Memory B cell (primary cell): ENCODE data around the gene SLC2A10.

Experiments used
- ATAC-seq: fragments of 150-1000 bp; cut with Tn5 transposase; 2 replicates; pipeline ENCODE4 v1.10.0; 2021; ENCODE audit warnings: low read depth, mild to moderate bottlenecking, moderate library complexity
- DNase-seq, 2 donors: peaks; one replicate each; pipeline ENCODE4 v3.0.0; 2022; ENCODE audit warnings: low spot score in 2 of 2
- H3K27ac Mint-ChIP-seq: one replicate; pipeline ENCODE4 v1.8.0; 2022; ENCODE audit warnings: mild to moderate bottlenecking, moderate library complexity, mixed read lengths
- H3K27me3 Mint-ChIP-seq: one replicate; pipeline ENCODE4 v1.8.0; 2022; ENCODE audit warnings: mixed read lengths
- H3K36me3 Mint-ChIP-seq: one replicate; pipeline ENCODE4 v1.8.0; 2022; ENCODE audit warnings: mild to moderate bottlenecking, mixed read lengths
- H3K4me1 Mint-ChIP-seq: one replicate; pipeline ENCODE4 v1.8.0; 2022; ENCODE audit warnings: mixed read lengths
- H3K4me3 Mint-ChIP-seq: one replicate; pipeline ENCODE4 v1.8.0; 2022; ENCODE audit warnings: mild to moderate bottlenecking, moderate library complexity, mixed read lengths
- H3K9me3 Mint-ChIP-seq: one replicate; pipeline ENCODE4 v1.8.0; 2022; ENCODE audit warnings: mixed read lengths

Gene SLC2A10

DNA sequence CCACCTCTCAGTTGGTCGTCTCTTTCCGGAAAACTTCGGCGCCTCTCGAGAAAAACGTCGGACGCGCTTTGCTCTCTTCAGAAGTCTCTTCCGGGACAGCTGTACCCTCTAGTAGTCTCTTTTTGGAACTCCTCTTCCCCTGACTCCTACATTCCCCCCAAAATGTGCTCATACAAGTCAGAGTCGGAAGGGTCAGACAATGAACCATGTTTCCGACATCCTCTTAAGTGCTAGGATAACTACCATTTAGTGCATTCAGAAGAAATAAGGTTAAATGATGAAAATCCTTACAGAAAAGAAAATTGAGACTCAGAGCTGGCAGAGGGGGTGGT lies 19.7 kb upstream of the SLC2A10 start:
- H3K27ac Mint-ChIP-seq, result peak overlapping the region; percentile 90
- peaks cover 10% of the 10 kb centered on the region for H3K36me3 Mint-ChIP-seq
- H3K4me1 Mint-ChIP-seq, result peaks cover 32% of the 10 kb centered on the region
- ATAC-seq (no peak), DNase-seq (no peak)
- peak overlapping the region; percentile 97 for H3K4me3 Mint-ChIP-seq
- no peaks in the 10 kb centered on the region for H3K27me3 Mint-ChIP-seq
- H3K9me3 Mint-ChIP-seq, result no peaks in the 10 kb centered on the region

DNA sequence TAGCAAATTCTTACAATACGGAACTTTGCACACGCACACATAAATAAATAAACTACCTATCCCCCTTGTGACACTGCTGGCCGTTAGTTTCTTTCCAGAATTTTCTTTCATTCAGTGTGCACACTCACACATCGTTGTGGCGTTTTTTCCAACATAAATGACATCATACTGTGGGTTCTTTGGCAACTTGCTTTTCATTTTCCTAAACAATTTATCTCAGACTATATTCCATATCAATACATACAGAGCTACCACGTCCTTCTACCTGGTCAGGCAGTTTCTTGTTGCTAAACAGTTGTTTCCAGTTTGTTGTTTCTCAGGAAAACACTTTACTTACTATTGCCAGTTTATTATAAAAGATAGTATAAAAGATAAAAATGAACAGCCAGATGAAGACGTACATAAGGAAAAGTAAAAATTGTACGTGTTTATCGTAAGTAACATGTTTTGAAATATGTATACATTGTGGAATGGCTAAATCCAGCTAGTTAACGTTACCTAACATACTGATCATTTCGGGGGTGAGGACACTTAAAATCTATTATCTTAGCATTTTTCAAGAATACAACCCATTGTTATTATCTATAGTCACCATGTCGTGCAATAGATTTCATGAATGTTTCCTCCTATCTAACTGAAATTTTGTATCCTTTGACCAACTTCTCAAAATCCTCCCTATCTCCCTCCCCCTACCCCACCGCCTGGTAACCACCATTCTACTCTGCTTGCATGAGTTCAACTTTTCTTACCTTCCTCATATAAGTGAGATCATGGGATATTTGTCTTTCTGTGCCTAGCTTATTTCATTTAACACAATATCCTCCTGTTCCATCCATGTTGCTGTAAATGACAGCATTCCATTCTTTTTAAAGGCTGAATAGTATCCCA lies 19.0 kb upstream of the SLC2A10 start:
- H3K4me3 Mint-ChIP-seq, result peak overlapping the region; percentile 65
- no peaks in the 10 kb centered on the region for H3K27me3 Mint-ChIP-seq
- peaks cover 6% of the 10 kb centered on the region for H3K36me3 Mint-ChIP-seq
- H3K9me3 Mint-ChIP-seq, result no peaks in the 10 kb centered on the region
- peak overlapping the region; percentile 90 for H3K27ac Mint-ChIP-seq
- peaks cover 29% of the 10 kb centered on the region for H3K4me1 Mint-ChIP-seq
- DNase-seq, result no peak
- ATAC-seq, result no peak

DNA sequence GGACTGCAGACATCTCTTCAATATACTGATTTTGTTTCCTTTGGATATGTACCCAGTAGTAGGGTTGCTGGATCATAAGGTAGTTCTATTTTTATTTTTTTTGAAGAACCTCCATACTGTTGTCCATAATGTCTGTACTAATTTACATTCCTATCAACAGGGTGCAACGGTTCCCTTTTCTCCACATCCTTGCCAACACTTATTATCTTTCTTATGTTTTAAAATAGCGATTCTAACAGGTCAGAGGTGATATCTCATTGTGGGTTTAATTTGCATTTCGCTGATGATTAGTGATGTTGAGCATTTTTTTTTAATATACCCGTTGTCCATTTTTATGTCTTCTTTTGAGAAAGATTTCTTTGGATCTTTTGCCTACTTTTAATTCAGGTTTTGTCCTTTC lies 18.3 kb upstream of the SLC2A10 start:
- ATAC-seq (no peak), DNase-seq (no peak)
- peaks cover 29% of the 10 kb centered on the region for H3K4me1 Mint-ChIP-seq
- H3K4me3 Mint-ChIP-seq, result peak overlapping the region; percentile 17
- peaks cover 5% of the 10 kb centered on the region for H3K36me3 Mint-ChIP-seq
- H3K9me3 Mint-ChIP-seq, result no peaks in the 10 kb centered on the region
- H3K27me3 Mint-ChIP-seq, result peaks cover under 1% of the 10 kb centered on the region
- H3K27ac Mint-ChIP-seq, result no peak overlapping the region

DNA sequence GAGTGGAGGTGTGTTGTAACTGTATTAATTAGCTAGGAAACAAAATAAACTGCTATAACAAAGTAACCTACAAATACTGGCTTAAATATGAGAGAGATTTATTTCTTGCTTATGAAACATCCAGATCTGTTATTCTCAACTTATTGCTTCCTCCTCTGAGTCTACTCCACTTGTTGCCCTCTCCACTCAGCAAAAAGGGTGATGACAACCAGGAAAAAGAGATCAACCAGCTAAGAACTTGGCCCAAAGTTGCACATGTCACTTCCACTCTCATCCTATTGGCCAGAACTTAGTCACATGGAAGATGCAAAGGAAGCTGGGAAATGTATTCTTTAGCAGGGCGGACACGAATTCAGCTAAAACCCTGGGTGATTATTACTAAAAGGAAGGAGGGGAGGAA lies 15.0 kb upstream of the SLC2A10 start:
- ATAC-seq, result no peak
- Mint-ChIP-seq H3K4me1 (peaks cover 10% of the 10 kb centered on the region), H3K27ac (no peak overlapping the region), H3K36me3 (peaks cover 3% of the 10 kb centered on the region), H3K9me3 (no peaks in the 10 kb centered on the region), H3K27me3 (peaks cover 8% of the 10 kb centered on the region), H3K4me3 (no peak overlapping the region)
- DNase-seq, result no peak

DNA sequence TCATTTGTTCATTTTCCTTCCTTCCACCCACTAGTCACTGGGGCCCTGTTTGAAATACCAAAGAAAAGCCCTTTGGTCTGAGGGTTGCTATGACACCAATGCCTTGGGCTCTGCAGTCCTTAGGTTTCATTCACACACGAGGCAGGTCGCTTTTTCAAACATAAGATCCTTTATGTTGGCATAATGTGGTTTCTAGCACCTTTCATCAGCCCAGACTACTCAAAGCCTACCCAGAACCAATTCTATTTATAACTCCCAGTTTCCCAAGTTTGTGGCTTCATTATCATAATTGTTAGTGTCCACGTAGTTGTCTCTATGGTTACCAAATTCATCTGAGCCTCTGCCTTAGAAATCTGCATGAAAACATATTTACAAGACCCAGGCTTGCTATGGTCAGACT lies 13.6 kb upstream of the SLC2A10 start:
- no peak for DNase-seq
- H3K9me3 Mint-ChIP-seq, result no peaks in the 10 kb centered on the region
- ATAC-seq, result no peak
- peaks cover 13% of the 10 kb centered on the region for H3K27me3 Mint-ChIP-seq
- peaks cover 5% of the 10 kb centered on the region for H3K4me1 Mint-ChIP-seq
- H3K4me3 Mint-ChIP-seq, result no peak overlapping the region
- H3K36me3 Mint-ChIP-seq, result peaks cover 3% of the 10 kb centered on the region
- H3K27ac Mint-ChIP-seq, result no peak overlapping the region

DNA sequence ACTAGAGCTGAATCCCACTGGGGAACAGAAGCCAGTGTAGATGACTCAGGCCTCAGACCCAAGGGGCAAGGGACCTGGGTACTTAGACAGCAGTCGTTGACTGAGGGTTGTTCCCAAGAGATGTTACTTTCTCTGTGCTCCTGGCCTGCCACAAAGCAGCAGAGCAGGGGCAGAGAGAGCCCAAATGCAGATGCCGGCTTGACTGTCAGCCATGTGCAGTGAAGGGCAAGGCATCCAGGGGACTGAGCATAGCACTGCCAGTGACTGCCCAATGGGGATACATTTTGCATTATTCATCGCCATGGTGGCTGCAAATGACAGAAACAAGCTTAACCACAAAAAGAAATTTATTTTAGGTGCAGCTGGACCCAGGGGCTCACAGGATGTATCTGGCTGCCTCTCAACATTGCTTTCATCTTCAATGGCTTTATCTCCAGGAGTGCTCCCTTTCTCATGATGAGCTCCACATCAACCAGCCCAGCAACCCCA lies 12.6 kb upstream of the SLC2A10 start:
- H3K27me3 Mint-ChIP-seq, result peaks cover 13% of the 10 kb centered on the region

DNA sequence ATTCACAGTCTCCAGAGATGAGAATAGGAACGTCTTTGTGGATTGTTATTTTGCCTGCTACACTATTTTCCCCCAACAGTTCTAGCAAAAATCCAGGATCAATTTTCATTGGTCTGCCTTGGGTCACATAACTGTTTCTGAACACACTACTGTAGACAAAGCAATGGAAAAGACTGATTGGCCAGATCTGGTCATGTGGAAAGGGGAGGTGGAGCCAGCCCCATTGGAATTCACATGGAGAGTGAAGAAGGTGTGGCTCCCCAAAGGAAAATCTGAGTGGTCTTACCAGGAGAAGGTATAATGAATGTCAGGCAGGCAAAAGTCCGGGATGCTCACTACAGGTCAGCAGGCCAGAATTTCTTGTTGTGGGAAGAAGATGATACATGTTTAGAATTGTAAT lies 10.7 kb upstream of the SLC2A10 start:
- no peaks in the 10 kb centered on the region for H3K9me3 Mint-ChIP-seq
- no peak overlapping the region for H3K27ac Mint-ChIP-seq
- H3K4me3 Mint-ChIP-seq, result no peak overlapping the region
- H3K27me3 Mint-ChIP-seq, result peaks cover 16% of the 10 kb centered on the region
- peaks cover 3% of the 10 kb centered on the region for H3K36me3 Mint-ChIP-seq
- peaks cover 5% of the 10 kb centered on the region for H3K4me1 Mint-ChIP-seq
- ATAC-seq, result no peak
- DNase-seq, result no peak

More for the DNA sequence above, 12.6 kb upstream of the SLC2A10 start:
- peaks cover 5% of the 10 kb centered on the region for H3K4me1 Mint-ChIP-seq
- no peak overlapping the region for H3K27ac Mint-ChIP-seq
- no peaks in the 10 kb centered on the region for H3K9me3 Mint-ChIP-seq
- no peak overlapping the region for H3K4me3 Mint-ChIP-seq
- no peak for ATAC-seq
- peaks cover 3% of the 10 kb centered on the region for H3K36me3 Mint-ChIP-seq
- DNase-seq, result no peak

DNA sequence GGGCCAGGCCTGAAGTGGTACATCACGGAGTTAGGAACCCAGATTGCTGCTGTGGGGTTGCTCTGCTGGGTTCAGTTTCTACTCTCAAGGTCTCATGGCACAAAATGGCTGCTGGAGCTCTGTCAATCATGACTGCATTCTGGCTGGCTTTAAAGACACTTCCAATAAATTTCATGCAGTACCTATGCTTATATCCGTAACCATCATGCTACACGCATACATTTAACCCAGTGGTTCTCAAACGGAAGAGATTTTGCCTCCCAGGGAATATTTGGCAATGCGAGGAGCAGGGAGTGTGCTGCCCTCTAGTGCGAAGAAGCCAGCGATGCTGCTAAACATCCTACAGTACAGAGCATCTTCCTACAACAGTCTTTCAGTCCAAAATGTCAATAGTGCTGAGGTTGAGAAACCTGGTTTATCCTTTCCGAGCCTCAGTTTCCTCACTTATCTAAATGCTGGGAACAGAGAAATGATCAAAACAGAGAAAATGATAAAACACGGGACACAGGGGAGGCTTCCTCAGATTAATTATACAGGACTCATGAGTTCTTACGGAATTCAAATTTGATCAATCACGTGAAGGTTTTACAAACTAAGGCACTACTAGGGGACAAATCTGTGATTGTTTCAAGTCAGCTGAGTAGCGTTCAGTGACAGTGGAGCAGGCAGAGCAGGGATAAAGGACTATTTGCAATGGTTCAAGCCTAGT lies 9.6 kb upstream of the SLC2A10 start:
- Mint-ChIP-seq H3K4me3 (no peak overlapping the region), H3K4me1 (no peaks in the 10 kb centered on the region), H3K9me3 (no peaks in the 10 kb centered on the region), H3K27me3 (peaks cover 21% of the 10 kb centered on the region), H3K27ac (no peak overlapping the region), H3K36me3 (peaks cover 3% of the 10 kb centered on the region)
- ATAC-seq, result no peak
- no peak for DNase-seq

DNA sequence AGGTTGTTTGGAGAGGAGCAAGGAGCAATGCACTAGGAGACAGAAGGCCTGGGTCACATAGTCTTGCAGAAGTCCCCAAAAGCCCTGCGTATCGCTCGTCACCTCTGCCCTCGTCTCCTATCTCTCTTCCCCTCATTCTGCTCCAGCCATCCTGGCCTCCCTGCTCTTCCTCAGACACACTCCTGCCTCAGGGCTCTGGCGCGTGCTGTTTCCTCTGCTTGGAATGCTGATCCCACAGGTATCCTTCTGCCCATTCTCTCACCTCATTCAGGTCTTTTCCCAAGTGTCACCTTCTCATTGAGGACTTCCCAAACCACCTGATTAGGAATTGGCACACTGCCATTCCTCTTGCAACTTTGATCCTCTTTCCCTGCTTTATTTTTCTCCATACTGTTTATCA lies 9.0 kb upstream of the SLC2A10 start:
- Mint-ChIP-seq H3K36me3 (peaks cover 3% of the 10 kb centered on the region), H3K4me3 (no peak overlapping the region), H3K27ac (no peak overlapping the region), H3K9me3 (no peaks in the 10 kb centered on the region), H3K27me3 (peaks cover 23% of the 10 kb centered on the region), H3K4me1 (no peaks in the 10 kb centered on the region)
- ATAC-seq (no peak), DNase-seq (no peak)

DNA sequence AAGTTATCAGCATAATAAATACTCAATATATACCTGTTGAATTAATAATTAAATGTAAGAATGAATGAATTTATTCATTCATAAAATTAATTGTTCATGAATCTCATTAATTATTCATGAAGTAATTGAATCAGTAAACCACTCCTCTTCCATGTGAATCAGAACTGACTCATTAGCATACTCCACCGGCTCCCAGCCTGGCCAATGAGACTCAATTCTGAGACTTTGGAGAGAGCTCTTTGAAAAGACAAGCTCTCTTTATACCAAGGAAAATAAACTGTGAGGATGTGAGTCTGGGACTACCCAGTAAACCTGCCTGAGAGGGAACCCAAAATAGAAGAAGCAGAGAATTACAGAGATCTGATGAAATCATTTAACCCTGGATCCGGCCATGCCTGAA lies 8.4 kb upstream of the SLC2A10 start:
- peaks cover 3% of the 10 kb centered on the region for H3K36me3 Mint-ChIP-seq
- ATAC-seq (no peak), DNase-seq (no peak)
- H3K27ac Mint-ChIP-seq, result no peak overlapping the region
- peaks cover 23% of the 10 kb centered on the region for H3K27me3 Mint-ChIP-seq
- no peaks in the 10 kb centered on the region for H3K9me3 Mint-ChIP-seq
- no peaks in the 10 kb centered on the region for H3K4me1 Mint-ChIP-seq
- H3K4me3 Mint-ChIP-seq, result no peak overlapping the region

DNA sequence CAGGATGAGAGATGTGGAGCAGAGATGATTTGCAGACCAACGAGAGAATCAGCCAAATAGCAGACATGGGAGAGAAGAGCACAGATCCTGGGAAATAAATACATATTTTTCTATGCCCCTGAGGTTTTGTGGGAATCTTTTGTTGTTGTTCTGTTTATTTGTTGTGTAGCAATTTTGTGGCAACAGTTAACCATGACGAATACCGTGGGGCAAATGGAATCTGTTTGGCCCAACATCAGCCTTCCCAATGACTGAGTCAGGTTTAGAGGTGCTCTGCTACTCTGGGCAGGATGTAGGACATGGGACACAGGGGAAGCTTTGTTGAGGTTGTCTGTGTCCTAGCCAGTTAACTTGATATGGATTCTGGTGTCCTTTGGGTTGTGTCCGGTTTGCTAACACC lies 7.9 kb upstream of the SLC2A10 start:
- Mint-ChIP-seq H3K4me3 (no peak overlapping the region), H3K27me3 (peaks cover 20% of the 10 kb centered on the region), H3K9me3 (peaks cover 2% of the 10 kb centered on the region), H3K27ac (no peak overlapping the region), H3K4me1 (no peaks in the 10 kb centered on the region), H3K36me3 (peaks cover 3% of the 10 kb centered on the region)
- no peak for DNase-seq
- no peak for ATAC-seq

DNA sequence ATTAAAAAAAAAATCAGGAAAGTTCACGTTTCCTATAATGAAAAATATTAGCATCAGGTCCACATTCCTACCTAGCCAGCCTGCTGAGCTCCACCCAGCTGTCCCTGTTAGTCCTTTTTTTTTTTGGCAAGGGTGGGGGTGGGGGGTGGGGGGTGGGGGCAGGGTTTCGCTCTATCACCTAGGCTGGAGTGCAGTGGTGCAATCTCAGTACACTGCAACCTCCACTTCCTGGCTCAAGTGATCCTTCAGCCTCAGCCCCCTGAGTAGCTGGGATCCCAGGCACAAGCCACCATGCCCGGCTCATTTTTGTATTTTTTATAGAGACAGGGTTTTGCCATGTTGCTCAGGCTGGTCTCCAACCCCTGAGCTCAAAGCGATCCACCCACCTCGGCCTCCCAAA lies 7.5 kb upstream of the SLC2A10 start:
- no peak for ATAC-seq
- peaks cover 19% of the 10 kb centered on the region for H3K27me3 Mint-ChIP-seq
- H3K9me3 Mint-ChIP-seq, result peaks cover 3% of the 10 kb centered on the region

DNA sequence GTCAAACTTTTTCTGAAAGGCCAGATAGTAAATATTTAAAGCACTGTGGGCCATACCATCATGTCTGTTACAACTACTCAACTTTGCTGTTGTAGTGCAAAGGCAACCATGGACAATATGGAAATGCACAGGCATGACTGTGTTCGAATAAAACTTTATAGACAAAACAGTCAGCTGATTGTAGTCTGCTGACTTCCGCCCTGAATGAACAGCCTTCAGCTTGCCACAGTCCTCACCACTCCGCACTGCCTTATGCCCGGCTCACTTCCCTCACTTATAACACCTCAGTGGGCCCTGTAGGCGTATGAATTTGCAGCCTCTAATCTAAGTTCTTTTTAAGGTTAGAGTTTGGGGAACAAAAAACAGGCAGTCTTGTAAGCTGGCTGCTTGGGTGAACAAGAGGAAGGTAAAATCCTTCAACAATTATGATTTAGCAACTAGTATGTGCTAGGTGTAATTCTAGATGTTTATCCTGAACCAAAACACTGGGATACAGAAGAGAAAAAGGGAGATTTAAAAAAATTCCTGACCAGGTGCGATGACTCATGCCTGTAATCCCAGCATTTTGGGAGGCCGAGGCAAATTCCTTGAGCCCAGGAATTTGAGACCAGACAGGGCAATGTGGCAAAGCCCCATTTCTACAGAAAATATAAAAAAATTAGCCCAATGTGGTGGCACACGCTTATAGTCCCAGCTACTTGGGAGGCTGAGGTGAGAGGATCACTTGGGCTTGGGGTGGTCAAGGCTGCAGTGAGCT lies 6.8 kb upstream of the SLC2A10 start:
- Mint-ChIP-seq H3K4me1 (no peaks in the 10 kb centered on the region), H3K4me3 (no peak overlapping the region), H3K27ac (no peak overlapping the region), H3K36me3 (peaks cover 3% of the 10 kb centered on the region), H3K9me3 (peaks cover 3% of the 10 kb centered on the region), H3K27me3 (peaks cover 17% of the 10 kb centered on the region)
- DNase-seq (no peak), ATAC-seq (no peak)

More for the DNA sequence above, 7.5 kb upstream of the SLC2A10 start:
- Mint-ChIP-seq H3K27ac (no peak overlapping the region), H3K4me1 (no peaks in the 10 kb centered on the region), H3K4me3 (no peak overlapping the region), H3K36me3 (peaks cover 3% of the 10 kb centered on the region)
- DNase-seq, result no peak

DNA sequence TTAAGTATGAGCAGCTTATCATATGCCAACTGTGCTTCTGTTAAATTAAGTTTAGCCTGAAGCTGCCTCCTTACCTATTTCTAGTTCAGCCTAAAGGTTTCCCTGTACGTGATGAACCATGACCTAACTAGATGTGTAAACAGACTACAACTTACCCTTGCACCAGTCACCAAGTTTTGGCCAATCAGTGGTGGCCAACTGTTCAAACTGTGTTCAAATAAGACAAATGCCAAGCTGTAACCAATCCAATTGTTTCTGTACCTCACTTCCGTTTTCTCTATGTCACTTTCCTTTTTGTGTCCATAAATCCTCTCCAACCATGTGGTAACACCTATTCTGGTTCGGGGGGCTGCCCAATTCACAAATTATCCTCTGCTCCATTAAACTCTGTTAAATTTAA lies 6.0 kb upstream of the SLC2A10 start:
- Mint-ChIP-seq H3K36me3 (peaks cover 3% of the 10 kb centered on the region), H3K27me3 (peaks cover 18% of the 10 kb centered on the region), H3K9me3 (peaks cover 3% of the 10 kb centered on the region), H3K4me1 (no peaks in the 10 kb centered on the region), H3K4me3 (no peak overlapping the region), H3K27ac (no peak overlapping the region)
- ATAC-seq (no peak), DNase-seq (no peak)
